Measurements from ENCODE around the gene RIMKLB. TPM values are rescaled to one million over a fixed set of nuclear protein-coding genes. Genes with fewer than 3 reads are reported as not detected.

RIMKLB gene
- total RNA-seq, 1 donor from 2014 or later: 55.7 TPM

- TF ChIP-seq CTCF (IDR thresholded peaks at IDR 0.05; ENCODE audit: partially characterized antibody, unreplicated experiment): no peak
- Mint-ChIP-seq H3K4me1 (ENCODE audit: low read depth, unreplicated experiment) (no peaks in the 10 kb centered on the region), H3K27me3 (ENCODE audit: unreplicated experiment) (no peaks in the 10 kb centered on the region), H3K4me3 (ENCODE audit: unreplicated experiment) (no peak overlapping the region), H3K9me3 (ENCODE audit: unreplicated experiment) (no peaks in the 10 kb centered on the region), H3K36me3 (ENCODE audit: unreplicated experiment) (no peaks in the 10 kb centered on the region), H3K27ac (ENCODE audit: unreplicated experiment) (no peak overlapping the region)
- DNase-seq: no peak
Observed at GRCh38 chr12:8677362-8677761, 20.4 kb upstream of the RIMKLB start.

- Mint-ChIP-seq H3K36me3 (ENCODE audit: unreplicated experiment) (no peaks in the 10 kb centered on the region), H3K4me1 (ENCODE audit: low read depth, unreplicated experiment) (no peaks in the 10 kb centered on the region), H3K27me3 (ENCODE audit: unreplicated experiment) (no peaks in the 10 kb centered on the region), H3K9me3 (ENCODE audit: unreplicated experiment) (no peaks in the 10 kb centered on the region), H3K27ac (ENCODE audit: unreplicated experiment) (no peak overlapping the region), H3K4me3 (ENCODE audit: unreplicated experiment) (no peak overlapping the region)
- TF ChIP-seq CTCF (IDR thresholded peaks at IDR 0.05; ENCODE audit: partially characterized antibody, unreplicated experiment): no peak
- no peak for DNase-seq
Observed at GRCh38 chr12:8678661-8679111, 19.1 kb upstream of the RIMKLB start.

GRCh38 chr12:8680533-8680932 is 17.3 kb upstream of the RIMKLB start:
- no peak for TF ChIP-seq CTCF (IDR thresholded peaks at IDR 0.05; ENCODE audit: partially characterized antibody, unreplicated experiment)
- DNase-seq: no peak
- Mint-ChIP-seq H3K36me3 (ENCODE audit: unreplicated experiment) (no peaks in the 10 kb centered on the region), H3K4me3 (ENCODE audit: unreplicated experiment) (no peak overlapping the region), H3K27me3 (ENCODE audit: unreplicated experiment) (no peaks in the 10 kb centered on the region), H3K4me1 (ENCODE audit: low read depth, unreplicated experiment) (no peaks in the 10 kb centered on the region), H3K9me3 (ENCODE audit: unreplicated experiment) (no peaks in the 10 kb centered on the region), H3K27ac (ENCODE audit: unreplicated experiment) (no peak overlapping the region)

- Mint-ChIP-seq H3K27ac (ENCODE audit: unreplicated experiment) (no peak overlapping the region), H3K36me3 (ENCODE audit: unreplicated experiment) (no peaks in the 10 kb centered on the region), H3K4me3 (ENCODE audit: unreplicated experiment) (no peak overlapping the region), H3K27me3 (ENCODE audit: unreplicated experiment) (no peaks in the 10 kb centered on the region), H3K4me1 (ENCODE audit: low read depth, unreplicated experiment) (no peaks in the 10 kb centered on the region), H3K9me3 (ENCODE audit: unreplicated experiment) (no peaks in the 10 kb centered on the region)
- DNase-seq: no peak
- TF ChIP-seq CTCF (IDR thresholded peaks at IDR 0.05; ENCODE audit: partially characterized antibody, unreplicated experiment): no peak
Observed at GRCh38 chr12:8681129-8681884, 16.5 kb upstream of the RIMKLB start.

GRCh38 chr12:8685051-8685450 is 12.7 kb upstream of the RIMKLB start:
- Mint-ChIP-seq H3K9me3 (ENCODE audit: unreplicated experiment) (no peaks in the 10 kb centered on the region), H3K4me3 (ENCODE audit: unreplicated experiment) (no peak overlapping the region), H3K27ac (ENCODE audit: unreplicated experiment) (no peak overlapping the region), H3K36me3 (ENCODE audit: unreplicated experiment) (no peaks in the 10 kb centered on the region), H3K27me3 (ENCODE audit: unreplicated experiment) (no peaks in the 10 kb centered on the region), H3K4me1 (ENCODE audit: low read depth, unreplicated experiment) (peaks cover 6% of the 10 kb centered on the region)
- DNase-seq: no peak
- TF ChIP-seq CTCF (IDR thresholded peaks at IDR 0.05; ENCODE audit: partially characterized antibody, unreplicated experiment): no peak

All from glutamatergic neuron (in vitro differentiated cells).